Keratinocyte (primary cell): ENCODE data around the gene RBPJ. TPM values are rescaled to one million over a fixed set of nuclear protein-coding genes. Genes with fewer than 3 reads are reported as not detected.

ENCODE experiments used
- DNase-seq: peaks from one replicate; pipeline ENCODE4 v3.0.0-alpha.2; 2011; ENCODE audit warnings: low read depth, missing footprints, low spot score
- FAIRE-seq: peaks from 2 replicates; lab custom pipeline; 2011; peaks lifted over from hg19 to GRCh38; lab: Jason Lieb, UNC
- H2AFZ ChIP-seq: 2 replicates; pipeline ENCODE4 v1.6.0; 2012; ENCODE audit warnings: low read length, control low read depth, inconsistent platforms; ENCODE audit not compliant: control insufficient read depth
- H3K27ac ChIP-seq: 2 replicates; pipeline ENCODE4 v1.5.1; 2011; ENCODE audit warnings: low read length; ENCODE audit not compliant: control insufficient read depth, insufficient read depth
- H3K27me3 ChIP-seq: 3 replicates; pipeline ENCODE4 v1.6.0; 2011; ENCODE audit warnings: low read length; ENCODE audit not compliant: control insufficient read depth, insufficient read depth; ENCODE audit errors: extremely low read depth
- H3K36me3 ChIP-seq, 2 experiments: 2 replicates in 1 of 2; 3 replicates in 1 of 2; pipeline ENCODE4 v1.5.1; 2011; ENCODE audit warnings: low read length in 2 of 2, mild to moderate bottlenecking in 1 of 2; ENCODE audit not compliant: control insufficient read depth in 2 of 2, insufficient read depth in 2 of 2; ENCODE audit errors: extremely low read depth in 1 of 2
- H3K4me1 ChIP-seq: 3 replicates; pipeline ENCODE4 v1.5.1; 2011; ENCODE audit warnings: low read length; ENCODE audit not compliant: control insufficient read depth, insufficient read depth; ENCODE audit errors: extremely low read depth
- H3K4me2 ChIP-seq: 3 replicates; pipeline ENCODE4 v1.6.0; 2011; ENCODE audit warnings: low read depth, low read length; ENCODE audit not compliant: control insufficient read depth, insufficient read depth; ENCODE audit errors: extremely low read depth
- H3K4me3 ChIP-seq, 3 experiments: fragments of 200-600 bp in 1 of 3; sonication (generic) in 1 of 3; 2 replicates in 2 of 3; 3 replicates in 1 of 3; pipeline ENCODE4 v1.5.1; 2011 to 2016; ENCODE audit warnings: low read length in 3 of 3, mild to moderate bottlenecking in 3 of 3, control low read depth in 2 of 3, inconsistent platforms in 1 of 3, low read depth in 1 of 3, mixed read lengths in 1 of 3, mixed run types in 1 of 3, moderate library complexity in 1 of 3; ENCODE audit not compliant: control insufficient read depth in 2 of 3, insufficient read depth in 2 of 3; ENCODE audit errors: extremely low read depth in 1 of 3
- H3K79me2 ChIP-seq: 2 replicates; pipeline ENCODE4 v1.6.0; 2012; ENCODE audit warnings: low read length; ENCODE audit not compliant: control insufficient read depth, insufficient read depth
- H3K9ac ChIP-seq: 3 replicates; pipeline ENCODE4 v1.6.0; 2011; ENCODE audit warnings: low read length; ENCODE audit not compliant: control insufficient read depth, insufficient read depth; ENCODE audit errors: extremely low read depth
- H3K9me1 ChIP-seq: 3 replicates; pipeline ENCODE4 v1.6.0; 2011; ENCODE audit warnings: low read length; ENCODE audit not compliant: control insufficient read depth, insufficient read depth; ENCODE audit errors: extremely low read depth
- H3K9me3 ChIP-seq: 2 replicates; pipeline ENCODE4 v1.5.1; 2012; ENCODE audit warnings: low read depth, low read length; ENCODE audit not compliant: control insufficient read depth
- H4K20me1 ChIP-seq: 3 replicates; pipeline ENCODE4 v1.6.0; 2011; ENCODE audit warnings: low read length; ENCODE audit not compliant: control insufficient read depth, insufficient read depth; ENCODE audit errors: extremely low read depth
- EZH2 ChIP-seq: IDR thresholded peaks from one replicate; pipeline ENCODE4 v1.6.1; 2012; ENCODE audit warnings: inconsistent platforms, mild to moderate bottlenecking, low read length, moderate library complexity
- dilution Hi-C: fragments of 300-500 bp; cut with MboI; formaldehyde crosslinking; loops from one replicate; pipeline ENCODE4 v1.7.0; 2020; ENCODE audit warnings: low sequenced_read_pairs; ENCODE audit not compliant: extremely low pct_ligation_motif_present
- polyA plus RNA-seq, 5 experiments: library from polyadenylated mRNA; depleted of rRNA in 3 of 5; stranded (reverse) in 3 of 5; stranded (forward) in 1 of 5; unstranded in 1 of 5; fragments of >200 nt; gene quantifications; 1 replicate in 1 of 5; 2 replicates in 3 of 5; 3 replicates in 1 of 5; pipeline versions ENCODE4 v1.2.1 to v1.2.3, GENCODE V29; 2011 to 2012; ENCODE audit warnings: missing spikeins in 2 of 5, low read depth in 1 of 5, low replicate concordance in 1 of 5
- TF ChIP-seq, protein P1 (sequence below), 3 experiments: IDR thresholded peaks in 1 of 3; conservative IDR thresholded peaks in 1 of 3; optimal IDR thresholded peaks in 1 of 3; 2 replicates in 2 of 3; 3 replicates in 1 of 3; pipeline versions ENCODE3 to v1.5.1; 2011; ENCODE audit warnings: low read length in 3 of 3, mild to moderate bottlenecking in 3 of 3, moderate library complexity in 2 of 3, control low read depth in 1 of 3, inconsistent platforms in 1 of 3; ENCODE audit not compliant: insufficient read depth in 2 of 3; ENCODE audit errors: extremely low read depth in 1 of 3

Gene RBPJ
- polyA plus RNA-seq, 1 donor (not counting 4 experiments of a cell fraction or from before 2014, with no cell fraction given) = 38.0 TPM

DNA sequence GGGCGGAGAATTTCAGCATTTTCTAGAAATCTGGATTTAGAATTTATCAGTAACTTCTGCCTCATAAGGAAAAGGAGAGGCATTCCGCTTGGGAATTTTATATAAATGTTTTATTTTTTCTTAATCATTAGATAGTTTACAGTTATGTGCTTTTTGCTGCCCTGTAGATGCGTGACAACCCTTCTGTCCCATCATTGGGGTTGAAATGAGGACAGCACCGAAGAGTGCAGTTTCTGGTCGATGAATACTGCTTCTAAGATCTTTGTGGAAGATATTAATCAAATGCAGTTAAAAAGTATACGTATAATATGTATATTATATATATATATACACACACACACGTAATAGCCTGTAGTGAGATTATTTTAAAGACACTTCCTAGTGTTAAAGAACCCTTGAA lies 1.5 kb downstream of the RBPJ start:
- Histone ChIP-seq H3K9ac (peak overlapping the region; percentile 98), H3K4me1 (peaks cover 22% of the 10 kb centered on the region), H4K20me1 (peaks cover 4% of the 10 kb centered on the region), H3K79me2 (peaks cover 54% of the 10 kb centered on the region), H3K9me3 (peaks cover 3% of the 10 kb centered on the region), H3K4me2 (peak overlapping the region; percentile 74), H3K36me3 (no peaks in the 10 kb centered on the region), H2AFZ (no peak overlapping the region), H3K4me3 (peak overlapping the region; percentile 52 to 93 (median 84)), H3K27ac (peak overlapping the region; percentile 76), H3K9me1 (no peaks in the 10 kb centered on the region), H3K27me3 (no peaks in the 10 kb centered on the region)
- DNase-seq (no peak), FAIRE-seq (no peak)
- TF ChIP-seq, protein P1, sequence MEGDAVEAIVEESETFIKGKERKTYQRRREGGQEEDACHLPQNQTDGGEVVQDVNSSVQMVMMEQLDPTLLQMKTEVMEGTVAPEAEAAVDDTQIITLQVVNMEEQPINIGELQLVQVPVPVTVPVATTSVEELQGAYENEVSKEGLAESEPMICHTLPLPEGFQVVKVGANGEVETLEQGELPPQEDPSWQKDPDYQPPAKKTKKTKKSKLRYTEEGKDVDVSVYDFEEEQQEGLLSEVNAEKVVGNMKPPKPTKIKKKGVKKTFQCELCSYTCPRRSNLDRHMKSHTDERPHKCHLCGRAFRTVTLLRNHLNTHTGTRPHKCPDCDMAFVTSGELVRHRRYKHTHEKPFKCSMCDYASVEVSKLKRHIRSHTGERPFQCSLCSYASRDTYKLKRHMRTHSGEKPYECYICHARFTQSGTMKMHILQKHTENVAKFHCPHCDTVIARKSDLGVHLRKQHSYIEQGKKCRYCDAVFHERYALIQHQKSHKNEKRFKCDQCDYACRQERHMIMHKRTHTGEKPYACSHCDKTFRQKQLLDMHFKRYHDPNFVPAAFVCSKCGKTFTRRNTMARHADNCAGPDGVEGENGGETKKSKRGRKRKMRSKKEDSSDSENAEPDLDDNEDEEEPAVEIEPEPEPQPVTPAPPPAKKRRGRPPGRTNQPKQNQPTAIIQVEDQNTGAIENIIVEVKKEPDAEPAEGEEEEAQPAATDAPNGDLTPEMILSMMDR (optimal IDR thresholded peaks at IDR 0.05 in 1 of 3, IDR thresholded peaks at IDR 0.05 in 1 of 3, conservative IDR thresholded peaks at IDR 0.05 in 1 of 3; ENCODE audit: extremely low read depth in 1 of 3, insufficient read depth in 2 of 3, low read length in 3 of 3) = no peak
- no peak for TF ChIP-seq EZH2
- dilution Hi-C loops = no loop called here

DNA sequence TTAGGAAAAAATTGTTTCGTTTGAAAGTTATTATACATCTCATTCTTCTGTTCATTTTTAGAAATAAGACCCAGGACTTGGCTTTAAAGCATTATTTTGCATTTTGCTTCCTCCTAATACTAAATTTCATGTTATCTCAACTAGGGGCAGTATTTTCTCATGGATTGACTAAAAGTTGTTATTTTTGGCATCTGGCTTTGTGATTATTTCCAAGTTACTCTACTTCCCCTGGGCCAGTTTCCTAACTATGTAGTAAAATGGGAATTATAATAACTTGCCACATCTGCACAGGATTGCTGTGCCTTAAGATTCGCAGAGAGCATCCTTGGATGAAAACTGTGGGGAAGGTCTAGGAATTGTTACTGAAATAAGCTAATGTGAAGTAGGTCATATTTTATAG lies 3.0 kb downstream of the RBPJ start:
- no peak overlapping the region for H3K4me3 ChIP-seq
- no peak overlapping the region for H3K9ac ChIP-seq
- H2AFZ ChIP-seq = no peak overlapping the region
- no peak overlapping the region for H3K4me2 ChIP-seq
- peaks cover 22% of the 10 kb centered on the region for H3K4me1 ChIP-seq
- H3K79me2 ChIP-seq = peaks cover 68% of the 10 kb centered on the region
- FAIRE-seq (no peak), DNase-seq (no peak)
- H3K36me3 ChIP-seq = no peaks in the 10 kb centered on the region
- H3K9me1 ChIP-seq = no peaks in the 10 kb centered on the region
- dilution Hi-C loops = no loop called here
- H3K27ac ChIP-seq = no peak overlapping the region
- H3K9me3 ChIP-seq = no peaks in the 10 kb centered on the region
- no peaks in the 10 kb centered on the region for H3K27me3 ChIP-seq
- no peak for TF ChIP-seq EZH2
- TF ChIP-seq, protein P1 (optimal IDR thresholded peaks at IDR 0.05 in 1 of 3, IDR thresholded peaks at IDR 0.05 in 1 of 3, conservative IDR thresholded peaks at IDR 0.05 in 1 of 3; ENCODE audit: extremely low read depth in 1 of 3, insufficient read depth in 2 of 3, low read length in 3 of 3) = no peak
- H4K20me1 ChIP-seq = peaks cover 4% of the 10 kb centered on the region
